ENCODE measurements around the gene PLEKHG3.

Gene PLEKHG3

GRCh38 chr14:64725261-64725815 lies 21.1 kb downstream of the PLEKHG3 start:
- no peak for TF ChIP-seq CTCF (IDR thresholded peaks at IDR 0.05; ENCODE audit: borderline replicate concordance, insufficient read depth, low read depth, low read length)
- H3K4me3 ChIP-seq (ENCODE audit: low read depth, low read length), result no peak overlapping the region

- no peak for TF ChIP-seq CTCF (IDR thresholded peaks at IDR 0.05; ENCODE audit: borderline replicate concordance, insufficient read depth, low read depth, low read length)
- no peak overlapping the region for H3K4me3 ChIP-seq (ENCODE audit: low read depth, low read length)
These were observed 21.8 kb downstream of the PLEKHG3 start for GRCh38 chr14:64725879-64726584.

- no peak for TF ChIP-seq CTCF (IDR thresholded peaks at IDR 0.05; ENCODE audit: borderline replicate concordance, insufficient read depth, low read depth, low read length)
These were observed 22.3 kb downstream of the PLEKHG3 start for GRCh38 chr14:64726585-64726890.

GRCh38 chr14:64727551-64728071 lies 23.4 kb downstream of the PLEKHG3 start:
- no peak overlapping the region for H3K4me3 ChIP-seq (ENCODE audit: low read depth, low read length)

More at GRCh38 chr14:64726585-64726890, 22.3 kb downstream of the PLEKHG3 start:
- H3K4me3 ChIP-seq (ENCODE audit: low read depth, low read length), result no peak overlapping the region

GRCh38 chr14:64728106-64728505 lies 23.9 kb downstream of the PLEKHG3 start:
- H3K4me3 ChIP-seq (ENCODE audit: low read depth, low read length), result no peak overlapping the region
- no peak for TF ChIP-seq CTCF (IDR thresholded peaks at IDR 0.05; ENCODE audit: borderline replicate concordance, insufficient read depth, low read depth, low read length)

More at GRCh38 chr14:64727551-64728071, 23.4 kb downstream of the PLEKHG3 start:
- no peak for TF ChIP-seq CTCF (IDR thresholded peaks at IDR 0.05; ENCODE audit: borderline replicate concordance, insufficient read depth, low read depth, low read length)

GRCh38 chr14:64728856-64729255 lies 24.6 kb downstream of the PLEKHG3 start:
- TF ChIP-seq CTCF (IDR thresholded peaks at IDR 0.05; ENCODE audit: borderline replicate concordance, insufficient read depth, low read depth, low read length), result no peak
- no peak overlapping the region for H3K4me3 ChIP-seq (ENCODE audit: low read depth, low read length)

All from GM12875 (cell line).